Adrenal gland (tissue), 5 donors: ENCODE measurements around the gene RTP2.

Experiments
- CTCF ChIP-seq, 6 experiments: fragments of 450-650 bp in 4 of 6; fragments of 200-600 bp in 2 of 6; sonication (generic) in 1 of 6; IDR thresholded peaks; 1 replicate in 5 of 6; 2 replicates in 1 of 6; pipeline versions ENCODE4 v1.5.1 to v1.8.0; 2016 to 2021; ENCODE audit warnings: antibody characterized with exemption in 6 of 6, mild to moderate bottlenecking in 2 of 6, moderate library complexity in 1 of 6
- POLR2A ChIP-seq, 2 donors: fragments of 450-650 bp; IDR thresholded peaks; one replicate each; pipeline ENCODE4 v1.6.1; 2017; ENCODE audit warnings: antibody characterized with exemption in 2 of 2, mild to moderate bottlenecking in 2 of 2, moderate library complexity in 1 of 2
- donor health status: DM: no; HTN: no; CAD: no.

- TF ChIP-seq CTCF (IDR thresholded peaks at IDR 0.05) (no peak), POLR2A (IDR thresholded peaks at IDR 0.05) (no peak)
Measured at GRCh38 chr3:187738071-187738330, 35.6 kb upstream of the RTP2 start.
